AG04450 (cell line): ENCODE measurements around the gene SLC25A5. TPM values are rescaled to one million over a fixed set of nuclear protein-coding genes. Genes with fewer than 3 reads are reported as not detected.

Source experiments
- CTCF ChIA-PET: fragments of 300-600, 350-600 bp; formaldehyde crosslinking; extraction: SDS; loops from one replicate; lab custom pipeline; 2022; ENCODE audit warnings: antibody characterized with exemption, inconsistent platforms; lab: Charles Lee
- POLR2A ChIA-PET: fragments of 350-600 bp; formaldehyde crosslinking; extraction: SDS; loops from one replicate; lab custom pipeline; 2021; ENCODE audit warnings: antibody characterized with exemption, inconsistent platforms; lab: Yijun Ruan, JAX
- DNase-seq: peaks from one replicate; pipeline ENCODE4 v3.0.0-alpha.2; 2011; ENCODE audit warnings: low read depth, low spot score
- H3K27ac ChIP-seq: one replicate; pipeline ENCODE4 v1.5.1; 2012; ENCODE audit warnings: low read depth, low read length, control low read depth
- H3K27me3 ChIP-seq: one replicate; pipeline ENCODE4 v1.6.0; 2012; ENCODE audit warnings: low read length; ENCODE audit not compliant: control insufficient read depth, insufficient read depth
- H3K4me3 ChIP-seq: 2 replicates; pipeline ENCODE4 v1.5.1; 2011; ENCODE audit warnings: mild to moderate bottlenecking, low read depth, low read length, control low read depth
- H3K9me3 ChIP-seq: 2 replicates; pipeline ENCODE4 v1.5.1; 2012; ENCODE audit warnings: low read length; ENCODE audit not compliant: control insufficient read depth, insufficient read depth
- CTCF ChIP-seq: IDR thresholded peaks from 2 replicates; pipeline ENCODE4 v1.5.1; 2011; ENCODE audit warnings: low read depth, low read length, control low read depth, inconsistent platforms
- polyA minus RNA-seq: library from RNA; depleted of rRNA, polyadenylated mRNA; stranded (reverse); fragments of >200 nt; gene quantifications from 2 replicates; pipeline ENCODE4 v1.2.3, GENCODE V29; 2011; rRNA and poly(A)+ RNA removed
- polyA plus RNA-seq: library from polyadenylated mRNA; depleted of rRNA; stranded (reverse); fragments of >200 nt; gene quantifications from 2 replicates; pipeline ENCODE4 v1.2.3, GENCODE V29; 2011; rRNA removed

SLC25A5 gene
- polyA plus RNA-seq (227 and 233 TPM in 2 replicates), polyA minus RNA-seq (235 and 267 TPM in 2 replicates)

- ChIA-PET CTCF (interaction anchor here (0.6 to 1.5 kb wide), 3 partner anchors 10 to 970 kb away, joined by 3 to 4 read pairs (median 4); no protein-coding TSS in a partner anchor), POLR2A (interaction anchor here (0.6 to 1.0 kb wide), 7 partner anchors 9 to 114 kb away, joined by 3 to 6 read pairs (median 4); no protein-coding TSS in a partner anchor)
- Histone ChIP-seq H3K27me3 (no peaks in the 10 kb centered on the region), H3K27ac (peak within 1 kb of the TSS; percentile 47), H3K9me3 (no peaks in the 10 kb centered on the region; the same call in 1 of the 2 replicates), H3K4me3 (peak within 1 kb of the TSS; percentile 79)
- no peak for TF ChIP-seq CTCF
- no peak for DNase-seq
Observed at GRCh38 chrX:119467842-119468550, at the start of gene SLC25A5. SLC25A5 (plus strand) TSS chrX:119468444; CDS start chrX:119468516, 72 bp downstream.

DNA sequence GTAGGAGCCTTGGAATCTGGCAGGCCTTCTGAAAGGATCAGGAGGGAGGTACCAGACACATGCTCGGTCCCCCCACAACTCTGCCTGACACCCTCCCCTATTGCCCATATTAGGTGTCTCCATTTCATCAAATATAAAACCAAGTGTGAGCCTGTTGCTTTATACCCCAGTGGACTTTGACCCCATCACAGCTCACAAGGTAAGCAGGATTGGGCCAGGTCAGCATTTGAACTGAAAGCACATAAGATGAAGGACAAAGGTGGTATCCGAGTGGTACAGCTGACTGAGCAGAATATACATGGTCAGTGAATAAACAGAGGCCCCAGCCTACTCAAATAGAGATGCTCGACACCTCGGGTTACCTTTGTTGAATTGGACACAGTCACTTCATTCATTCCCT is 49.1 kb upstream of the SLC25A5 start:
- no peak overlapping the region for H3K27ac ChIP-seq
- ChIA-PET CTCF (no interaction called here), POLR2A (no interaction called here)
- no peaks in the 10 kb centered on the region for H3K9me3 ChIP-seq
- TF ChIP-seq CTCF: no peak
- no peak for DNase-seq
- no peak overlapping the region for H3K4me3 ChIP-seq
- no peaks in the 10 kb centered on the region for H3K27me3 ChIP-seq

GRCh38 chrX:119419898-119420297 is 48.3 kb upstream of the SLC25A5 start:
- Histone ChIP-seq H3K27ac (no peak overlapping the region), H3K4me3 (no peak overlapping the region), H3K9me3 (no peaks in the 10 kb centered on the region), H3K27me3 (no peaks in the 10 kb centered on the region)
- POLR2A ChIA-PET: no interaction called here
- TF ChIP-seq CTCF: no peak
- DNase-seq: no peak
- CTCF ChIA-PET: interaction anchor here (0.7 kb wide), 1 partner anchor 264 kb away, joined by 3 read pairs; no protein-coding TSS in a partner anchor

GRCh38 chrX:119421016-119421705 is 47.1 kb upstream of the SLC25A5 start:
- no peaks in the 10 kb centered on the region for H3K9me3 ChIP-seq
- no peaks in the 10 kb centered on the region for H3K27me3 ChIP-seq
- no peak for TF ChIP-seq CTCF
- H3K4me3 ChIP-seq: no peak overlapping the region
- POLR2A ChIA-PET: no interaction called here
- CTCF ChIA-PET: no interaction called here
- H3K27ac ChIP-seq: no peak overlapping the region
- no peak for DNase-seq

DNA sequence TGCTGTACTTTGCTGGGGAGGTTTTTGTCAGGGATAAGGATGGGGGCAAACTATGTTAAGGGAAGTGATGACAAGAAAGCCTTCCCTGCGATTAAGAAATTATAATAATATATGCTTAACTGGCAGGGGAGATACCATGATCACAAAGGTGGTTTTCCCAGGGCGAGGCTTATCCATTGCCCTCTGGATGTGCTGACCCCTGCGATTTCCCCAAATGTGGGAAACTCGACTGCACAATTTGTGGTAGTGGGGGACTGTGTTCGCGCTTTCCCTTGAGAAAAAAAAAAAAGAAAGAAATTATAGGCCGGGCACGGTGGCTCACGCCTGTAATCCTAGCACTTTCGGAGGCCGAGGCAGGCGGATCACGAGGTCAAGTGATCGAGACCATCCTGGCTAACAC is 44.6 kb upstream of the SLC25A5 start:
- POLR2A ChIA-PET: no interaction called here
- Histone ChIP-seq H3K4me3 (no peak overlapping the region), H3K9me3 (no peaks in the 10 kb centered on the region), H3K27me3 (no peaks in the 10 kb centered on the region), H3K27ac (no peak overlapping the region)
- no peak for TF ChIP-seq CTCF
- CTCF ChIA-PET: no interaction called here
- DNase-seq: no peak
